A549 (cell line): ENCODE results near the gene UNC13D.

ENCODE experiments used
- BHLHE40 ChIP-seq: IDR thresholded peaks from 2 replicates; pipeline ENCODE4 v1.6.1; 2012; ENCODE audit warnings: low read depth, low read length, inconsistent platforms
- CTCF ChIP-seq: fragments of >200 bp; sonication (Bioruptor Twin); formaldehyde crosslinking; IDR thresholded peaks from 3 replicates; pipeline ENCODE4 v1.5.1; 2016
- ESRRA ChIP-seq: fragments of 150-350 bp; IDR thresholded peaks from 2 replicates; pipeline ENCODE4 v1.6.1; 2014; ENCODE audit warnings: mild to moderate bottlenecking, low read length, borderline replicate concordance
- HOXA7 ChIP-seq: fragments of 250-450 bp; sonication (Bioruptor Pico); IDR thresholded peaks from 2 replicates; pipeline ENCODE4 v1.5.0; 2020; ENCODE audit warnings: mild to moderate bottlenecking, moderate library complexity
- NR3C1 ChIP-seq: fragments of >200 bp; sonication (Bioruptor Twin); formaldehyde crosslinking; IDR thresholded peaks from 3 replicates; pipeline ENCODE4 v1.6.1; 2017
- POLR2A ChIP-seq: IDR thresholded peaks from 2 replicates; pipeline ENCODE4 v1.6.1; 2012; ENCODE audit warnings: mild to moderate bottlenecking, low read length
- RAD21 ChIP-seq, 2 experiments: fragments of >200 bp in 1 of 2; sonication (Bioruptor Twin) in 1 of 2; formaldehyde crosslinking in 1 of 2; IDR thresholded peaks in 1 of 2; conservative IDR thresholded peaks in 1 of 2; 2 replicates in 1 of 2; 3 replicates in 1 of 2; pipeline ENCODE4 v1.6.1; 2012 to 2018; ENCODE audit warnings: inconsistent platforms in 1 of 2

DNA sequence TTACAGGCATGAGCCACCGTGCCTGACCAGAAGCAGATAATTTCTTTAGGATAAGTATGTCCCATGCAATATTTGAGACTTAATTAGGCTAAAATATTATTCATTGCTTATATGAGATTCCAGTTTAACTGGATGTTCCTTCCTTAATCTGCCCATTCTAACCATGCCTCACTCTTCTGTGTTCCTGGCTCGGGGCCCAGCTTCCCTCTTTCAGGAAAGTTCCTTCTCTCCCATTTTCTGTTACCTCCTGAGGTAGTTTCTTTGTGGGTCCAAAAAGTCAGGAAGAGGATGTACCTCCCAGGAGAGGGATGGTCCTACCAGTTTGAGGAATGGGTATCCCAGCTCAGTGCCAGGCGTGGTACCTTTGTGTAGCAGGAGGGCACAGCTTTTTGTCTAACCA, 36.3 kb downstream of the UNC13D start:
- no peak for TF ChIP-seq HOXA7 (CRISPR knock-in tag)
- no peak for TF ChIP-seq POLR2A
- TF ChIP-seq CTCF = no peak
- no peak for TF ChIP-seq ESRRA
- TF ChIP-seq RAD21 (conservative IDR thresholded peaks at IDR 0.05 in 1 of 2, IDR thresholded peaks at IDR 0.05 in 1 of 2) = no peak
- TF ChIP-seq BHLHE40 = no peak
- no peak for TF ChIP-seq NR3C1
